Stimulated activated CD8-positive, alpha-beta memory T cell treated with anti-CD3 and anti-CD28 coated beads, Interleukin-7, amount 100 ng/mL, for 1 hour (primary cell): ENCODE measurements around the gene ZNF791.
"Not testable (repeated sequence)": the region's sequence is repeated elsewhere in the genome, so short reads cannot be mapped to it uniquely, and the experiment has no call there.

Experiments
- DNase-seq, 2 donors: peaks; one replicate each; pipeline ENCODE4 v3.0.0-alpha.2; 2020; ENCODE audit warnings: low read depth in 2 of 2

ZNF791 gene

GRCh38 chr19:12667731-12668302 lies 57.1 kb downstream of the ZNF791 start:
- DNase-seq, result no peak

- no peak for DNase-seq
These were observed 57.6 kb downstream of the ZNF791 start for GRCh38 chr19:12668346-12668745.

GRCh38 chr19:12668932-12669269 lies 58.2 kb downstream of the ZNF791 start:
- DNase-seq, result peak in 1 of 2 donors; percentile 30

DNA sequence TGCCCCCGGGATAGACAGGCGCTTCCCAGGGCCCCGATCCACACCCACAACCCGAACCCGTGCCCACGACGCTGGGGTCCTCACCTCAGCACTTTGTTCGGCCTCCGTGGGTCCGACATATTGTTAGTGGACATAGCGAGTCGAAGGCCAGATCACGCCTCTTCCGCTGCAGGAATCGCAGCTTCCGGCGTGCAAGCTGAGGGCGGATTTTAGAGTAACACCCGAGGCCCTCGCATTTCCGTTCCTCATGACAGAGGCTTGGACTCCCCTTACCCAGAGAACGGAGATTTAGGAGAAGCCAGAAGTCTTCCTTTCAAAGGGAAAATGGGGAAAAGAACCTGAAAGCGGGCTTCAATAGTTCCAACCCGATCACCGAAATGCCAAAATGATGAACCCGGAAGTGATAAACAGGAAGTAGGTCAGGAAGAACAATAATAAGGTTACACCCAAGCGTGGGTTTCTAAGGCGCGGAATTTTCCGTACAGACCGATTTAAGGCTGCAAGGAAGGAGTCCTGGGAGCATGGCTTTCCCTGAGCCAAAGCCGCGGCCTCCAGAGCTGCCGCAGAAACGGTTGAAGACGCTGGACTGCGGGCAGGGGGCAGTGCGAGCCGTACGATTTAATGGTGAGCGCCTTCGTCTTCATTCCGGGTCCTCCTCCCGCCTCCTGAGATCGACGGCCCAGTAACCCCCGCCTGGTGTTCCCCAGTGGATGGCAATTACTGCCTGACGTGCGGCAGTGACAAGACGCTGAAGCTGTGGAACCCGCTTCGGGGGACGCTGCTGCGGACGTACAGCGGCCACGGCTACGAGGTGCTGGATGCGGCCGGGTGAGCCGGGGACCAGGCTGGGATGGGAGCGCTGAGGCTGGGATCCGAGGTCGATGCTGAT lies 58.8 kb downstream of the ZNF791 start:
- DNase-seq, result peak; percentile 48 to 60

- no peak for DNase-seq
These were observed 59.6 kb downstream of the ZNF791 start for GRCh38 chr19:12670159-12670928.

DNA sequence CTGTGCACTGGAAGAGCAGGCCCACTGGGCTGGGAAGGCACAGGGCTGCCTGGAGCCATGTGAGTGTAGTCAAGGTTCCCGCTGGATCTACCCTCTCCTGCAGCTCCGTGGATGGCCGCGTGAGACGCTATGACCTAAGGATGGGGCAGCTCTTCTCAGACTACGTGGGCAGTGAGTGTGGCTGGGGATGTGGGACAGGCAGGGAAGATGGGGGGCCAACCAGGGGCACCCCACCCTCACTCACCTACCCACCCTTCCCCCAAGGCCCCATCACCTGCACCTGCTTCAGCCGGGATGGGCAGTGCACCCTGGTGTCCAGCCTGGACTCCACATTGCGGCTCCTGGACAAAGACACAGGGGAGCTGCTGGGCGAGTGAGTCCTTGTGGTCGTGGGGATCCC lies 62.0 kb downstream of the ZNF791 start:
- DNase-seq, result no peak

DNA sequence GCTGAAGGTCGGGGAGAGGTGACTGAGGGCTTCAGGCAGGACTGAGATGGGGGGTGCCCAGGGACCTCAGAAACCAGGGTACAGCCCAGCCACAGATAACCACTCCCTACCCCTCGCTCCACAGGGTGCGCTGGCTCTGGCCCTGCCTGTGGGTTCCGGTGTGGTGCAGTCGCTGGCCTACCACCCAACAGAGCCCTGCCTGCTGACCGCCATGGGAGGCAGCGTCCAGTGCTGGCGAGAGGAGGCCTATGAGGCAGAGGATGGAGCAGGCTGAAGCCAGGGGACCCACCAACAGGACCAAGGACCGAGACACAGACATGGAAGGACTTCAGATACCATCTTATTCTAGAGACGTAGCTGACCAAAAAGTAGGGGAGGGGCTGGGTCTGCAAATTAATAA lies 64.7 kb downstream of the ZNF791 start:
- DNase-seq, result no peak

DNA sequence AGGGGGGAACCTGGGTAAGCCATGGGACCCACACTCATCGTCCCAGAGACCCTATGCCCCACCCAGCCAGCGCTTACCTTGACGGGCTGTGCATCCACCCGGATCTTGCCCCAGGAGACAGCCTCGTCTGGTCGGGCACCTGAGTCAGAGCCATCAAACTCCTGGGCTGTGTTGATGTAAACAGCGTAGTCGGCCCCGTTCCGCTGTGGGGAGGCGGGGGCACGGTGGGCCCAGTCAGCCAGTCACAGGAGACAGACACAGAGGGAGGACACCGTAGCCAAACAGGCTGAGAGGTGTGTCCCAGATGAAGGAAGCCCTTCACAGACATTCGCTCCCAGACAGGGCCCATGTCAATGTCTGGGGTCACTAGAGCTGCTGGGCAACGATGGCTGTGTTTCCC lies 65.2 kb downstream of the ZNF791 start:
- DNase-seq, result no peak

GRCh38 chr19:12676384-12676792 lies 65.7 kb downstream of the ZNF791 start:
- DNase-seq, result peak; percentile 66 to 81

DNA sequence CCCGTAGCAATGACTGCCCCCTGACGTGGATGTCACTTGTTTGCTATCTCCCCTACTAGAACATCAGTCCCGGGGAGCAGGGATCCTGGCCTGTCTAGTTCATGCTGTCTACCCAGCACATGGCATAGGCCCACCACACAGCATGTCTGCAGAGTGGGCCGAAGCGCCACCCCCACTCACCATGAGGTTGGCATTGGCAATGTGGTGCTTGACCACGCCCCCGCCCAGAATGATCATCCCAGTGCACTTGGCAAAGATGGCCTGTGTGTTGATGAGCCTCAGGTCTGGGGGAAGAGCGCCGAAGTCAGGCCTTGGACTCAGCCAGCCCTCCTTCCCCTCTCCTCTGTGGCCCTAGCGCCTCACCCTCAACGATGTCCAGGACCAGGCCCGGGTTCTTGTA lies 66.2 kb downstream of the ZNF791 start:
- no peak for DNase-seq

DNA sequence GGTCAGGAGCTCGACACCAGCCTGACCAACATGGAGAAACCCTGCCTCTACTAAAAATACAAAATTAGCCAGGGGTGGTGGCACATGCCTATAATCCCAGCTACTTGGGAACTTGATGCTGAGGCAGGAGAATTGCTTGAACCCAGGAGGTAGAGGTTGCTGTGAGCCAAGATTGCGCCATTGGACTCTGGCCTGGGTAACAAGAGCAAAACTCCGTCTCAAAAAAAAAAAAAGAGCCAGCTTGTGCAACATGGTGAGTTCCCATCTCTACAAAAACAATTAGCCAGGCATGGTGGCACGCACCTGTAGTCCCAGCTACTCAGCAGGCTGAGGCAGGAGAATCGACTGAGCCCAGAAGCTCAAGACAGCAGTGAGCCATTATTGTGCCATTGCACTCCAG lies 67.3 kb downstream of the ZNF791 start:
- not testable (repeated sequence) for DNase-seq

- DNase-seq, result no peak
These were observed 69.3 kb downstream of the ZNF791 start for GRCh38 chr19:12680034-12680433.

DNA sequence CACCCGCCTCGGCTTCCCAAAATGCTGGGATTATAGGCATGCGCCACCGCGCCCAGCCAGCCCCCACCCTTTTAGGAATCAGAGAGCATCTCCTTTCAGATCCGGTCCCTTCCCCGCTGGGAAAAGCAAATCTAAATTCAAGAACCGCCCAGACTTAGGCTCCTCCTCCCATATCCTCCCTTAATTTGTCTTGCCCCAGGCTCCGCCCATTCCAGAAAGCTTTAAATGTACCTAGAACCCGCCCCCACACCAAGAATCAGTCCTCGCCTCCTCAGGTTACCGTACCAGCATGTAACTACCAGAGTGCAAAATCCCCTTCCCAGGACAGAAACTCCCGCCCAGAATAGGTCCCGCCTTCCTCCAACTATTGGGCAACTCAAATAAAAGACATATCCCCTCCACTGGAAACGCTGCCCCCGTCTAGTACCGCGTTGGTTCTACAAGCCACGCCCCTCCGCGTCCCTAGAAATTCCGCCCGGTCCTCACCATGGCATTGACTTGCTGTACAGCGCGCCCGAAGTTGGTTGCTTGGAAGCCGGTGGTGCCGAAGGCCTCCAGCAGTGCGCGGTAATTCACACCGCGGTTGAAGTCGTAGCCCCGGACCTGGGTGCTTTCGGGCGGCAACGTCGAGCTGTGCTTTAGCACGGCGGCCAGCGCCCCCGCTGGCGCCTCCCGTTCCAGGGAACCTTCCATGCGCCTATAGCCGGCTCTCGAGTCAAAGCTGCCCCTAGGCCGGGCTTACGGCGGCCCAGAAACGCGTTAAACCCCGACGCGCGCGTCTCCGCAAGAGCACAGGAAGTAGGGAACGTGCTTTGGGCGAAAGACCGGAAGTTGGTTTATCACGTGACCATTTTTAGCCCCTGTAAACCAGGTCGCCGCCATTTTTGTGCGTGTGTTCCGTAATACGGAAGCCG lies 70.6 kb downstream of the ZNF791 start, which contains the start of gene DHPS:
Gene DHPS, minus strand, starts transcription at position 807 of the 914 bp plus-strand sequence. Its CDS starts 114 bp downstream, at position 693.
- peak; percentile 71 to 75 for DNase-seq
